Naive thymus-derived CD8-positive, alpha-beta T cell (primary cell): ENCODE results near the gene EFCAB11. TPM values are rescaled to one million over a fixed set of nuclear protein-coding genes. Genes with fewer than 3 reads are reported as not detected.

ENCODE experiments used
- ATAC-seq, 2 donors: fragments of 150-1000 bp; cut with Tn5 transposase in 1 of 2; sonication (Bioruptor Pico), chemical (Tn5 transposase) in 1 of 2; 1 replicate in 1 of 2; 2 replicates in 1 of 2; pipeline ENCODE4 v1.10.0; 2021; ENCODE audit warnings: mild to moderate bottlenecking in 2 of 2, moderate library complexity in 2 of 2
- POLR2A ChIA-PET: fragments of 350-600 bp; sonication (Branson Sonifier 250); formaldehyde crosslinking; loops from one replicate; lab custom pipeline; 2021; ENCODE audit warnings: antibody characterized with exemption; lab: Charles Lee
- DNase-seq, 10 donors: peaks; one replicate each; pipeline versions ENCODE4 v3.0.0 to v3.0.0-alpha.2; 2020 to 2022
- H3K27ac Mint-ChIP-seq, 10 donors: one replicate each; pipeline ENCODE4 v1.8.0; 2020 to 2022; ENCODE audit warnings: mild to moderate bottlenecking in 10 of 10, mixed read lengths in 10 of 10, moderate library complexity in 4 of 10, inconsistent platforms in 1 of 10
- H3K27me3 Mint-ChIP-seq, 5 donors: one replicate each; pipeline ENCODE4 v1.8.0; 2021 to 2022; ENCODE audit warnings: mixed read lengths in 5 of 5
- H3K36me3 Mint-ChIP-seq, 3 donors: one replicate each; pipeline ENCODE4 v1.8.0; 2020 to 2022; ENCODE audit warnings: mixed read lengths in 3 of 3, mild to moderate bottlenecking in 2 of 3, inconsistent platforms in 1 of 3
- H3K4me1 Mint-ChIP-seq, 4 donors: one replicate each; pipeline ENCODE4 v1.8.0; 2021 to 2022; ENCODE audit warnings: mixed read lengths in 4 of 4
- H3K4me3 Mint-ChIP-seq, 10 donors: one replicate each; pipeline ENCODE4 v1.8.0; 2020 to 2022; ENCODE audit warnings: mild to moderate bottlenecking in 10 of 10, mixed read lengths in 10 of 10, moderate library complexity in 6 of 10, inconsistent platforms in 1 of 10
- H3K9me3 Mint-ChIP-seq, 9 donors: one replicate each; pipeline ENCODE4 v1.8.0; 2020 to 2022; ENCODE audit warnings: mixed read lengths in 9 of 9, mild to moderate bottlenecking in 3 of 9, inconsistent platforms in 1 of 9, moderate library complexity in 1 of 9
- polyA plus RNA-seq, 3 donors: library from polyadenylated mRNA; unstranded; fragments of 300-500 nt; fragmentation: Illumina TruSeq; gene quantifications; one replicate each; pipeline ENCODE4 v1.2.3, GENCODE V29; 2021
- total RNA-seq, 8 experiments: library from RNA in 2 of 8; stranded (reverse) in 2 of 8; gene quantifications; one replicate each; pipeline ENCODE4 v1.2.3 and lab custom pipeline; 2021 to 2026

The EFCAB11 gene, protein sequence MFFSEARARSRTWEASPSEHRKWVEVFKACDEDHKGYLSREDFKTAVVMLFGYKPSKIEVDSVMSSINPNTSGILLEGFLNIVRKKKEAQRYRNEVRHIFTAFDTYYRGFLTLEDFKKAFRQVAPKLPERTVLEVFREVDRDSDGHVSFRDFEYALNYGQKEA
- 1 to 10 TPM; 2.4 to 2.8 TPM for total RNA-seq
- 1 to 10 TPM; 1.2 to 6.8 (median 2.7) TPM for polyA plus RNA-seq
- 0.49 to 2.0 (median 1.2) reads per million in 6 experiments for total RNA-seq (lab: John Stamatoyannopoulos, UW)

DNA sequence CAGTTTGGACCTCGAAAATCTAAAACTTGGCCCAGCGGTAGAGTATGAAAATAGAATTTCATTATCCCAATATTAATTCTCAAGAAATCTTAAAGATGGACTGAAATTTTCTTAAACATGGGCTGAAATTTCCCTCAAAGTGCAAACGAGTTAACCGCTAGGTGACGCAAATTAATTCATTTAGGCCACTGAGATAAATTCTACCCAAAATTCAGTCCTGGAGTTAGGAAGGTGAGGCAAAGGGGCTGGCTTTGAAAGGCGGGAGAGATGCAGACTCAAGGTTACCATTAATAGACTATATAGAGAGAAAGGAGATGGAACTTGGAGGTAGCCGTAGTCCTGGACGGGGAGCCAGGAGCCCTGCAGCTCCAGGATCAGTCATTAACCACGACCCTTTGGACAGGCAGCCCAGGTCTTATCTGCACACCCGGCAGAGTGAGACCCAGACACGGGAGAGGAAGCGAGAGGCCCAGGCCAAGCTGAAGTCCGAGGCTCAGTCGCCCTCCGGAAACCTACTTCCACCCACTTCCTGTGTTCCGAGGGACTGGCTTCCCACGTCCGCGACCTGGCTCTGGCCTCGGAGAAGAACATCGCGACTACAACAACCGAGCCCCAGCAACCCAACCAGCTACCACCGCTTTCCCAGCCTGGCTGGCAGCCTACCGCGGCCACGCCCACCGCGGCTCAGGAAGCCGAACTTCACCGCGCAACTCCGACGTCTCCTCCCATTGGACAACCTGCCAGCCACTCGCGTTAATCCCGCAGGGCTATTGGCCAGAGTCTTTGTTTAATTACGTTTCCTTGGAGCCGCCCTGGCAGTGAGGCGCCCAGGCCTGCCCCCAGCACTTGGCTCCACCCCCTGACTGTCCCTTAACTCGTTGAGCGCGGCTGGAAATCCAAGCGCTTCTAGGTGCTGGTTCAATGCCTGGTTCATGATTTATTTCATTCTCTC, at the start of gene EFCAB11:
EFCAB11 (minus strand) TSS at position 661 of the 952 bp plus-strand sequence; CDS start at position 591, 70 bp downstream.
- DNase-seq (peak; percentile 85 to 98 (median 95)), ATAC-seq (peak; percentile 82)
- H3K4me3 Mint-ChIP-seq: peak within 1 kb of the TSS; percentile 81 to 98 (median 96)
- H3K27ac Mint-ChIP-seq: peak within 1 kb of the TSS; percentile 92 to 99 (median 94)
- H3K9me3 Mint-ChIP-seq: no peaks in the 10 kb centered on the region
- H3K27me3 Mint-ChIP-seq: no peaks in the 10 kb centered on the region
- POLR2A ChIA-PET: interaction anchor here (0.5 to 1.3 kb wide), 5 partner anchors 9 to 302 kb away, joined by 3 to 5 read pairs (median 3); partner anchors contain the start of gene PSMC1
- H3K36me3 Mint-ChIP-seq: peaks cover 0 to 16% (median 6%) of the 10 kb centered on the region in 3 donors
- H3K4me1 Mint-ChIP-seq: peaks cover 14 to 47% (median 41%) of the 10 kb centered on the region in 4 donors

DNA sequence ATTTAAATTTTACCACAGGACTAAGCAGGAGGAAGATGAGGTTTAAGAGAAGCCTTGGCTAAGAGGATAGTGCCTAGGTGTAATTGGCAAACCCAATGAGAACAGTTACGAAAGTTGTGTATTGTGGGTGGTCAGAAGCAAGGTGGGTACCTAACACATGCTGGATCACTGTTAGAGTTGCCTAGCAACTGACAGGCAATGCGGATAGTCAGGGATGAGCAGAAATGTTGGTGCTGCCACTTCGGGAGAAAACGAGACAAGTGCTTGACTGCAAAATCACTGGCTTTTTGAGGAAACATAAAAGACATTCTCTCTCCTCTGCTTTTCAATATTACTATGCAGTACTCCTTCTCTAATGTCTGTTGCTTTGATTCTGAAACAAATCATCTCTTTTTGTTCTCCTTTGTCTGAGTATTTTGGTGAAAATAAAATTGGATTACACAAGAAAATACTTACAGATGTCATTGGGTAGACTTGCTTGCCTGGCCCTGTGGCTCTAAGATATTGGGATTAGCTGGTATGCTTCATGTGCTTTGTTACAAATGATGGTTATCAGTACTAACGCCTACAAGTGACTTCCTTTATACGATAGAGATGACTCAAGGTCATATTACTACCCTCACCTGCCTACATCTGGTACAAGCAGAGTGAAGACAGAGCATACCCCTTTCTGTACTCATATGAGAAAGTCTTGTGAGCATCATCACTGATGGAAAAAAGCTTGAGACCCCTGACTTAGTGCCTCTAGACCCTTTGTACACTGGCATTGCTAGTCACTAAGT, 49.2 kb upstream of the EFCAB11 start:
- DNase-seq (no peak), ATAC-seq (no peak)
- POLR2A ChIA-PET: interaction anchor here (0.6 kb wide), 1 partner anchor 562 kb away, joined by 5 read pairs; no protein-coding TSS in a partner anchor
- Mint-ChIP-seq H3K27me3 (no peaks in the 10 kb centered on the region), H3K36me3 (peaks cover 4 to 83% (median 32%) of the 10 kb centered on the region in 3 donors), H3K4me1 (peaks cover 0 to 9% (median 3%) of the 10 kb centered on the region in 4 donors), H3K27ac (peak overlapping the region in 1 of 10 donors; percentile 19), H3K9me3 (no peaks in the 10 kb centered on the region), H3K4me3 (no peak overlapping the region)

DNA sequence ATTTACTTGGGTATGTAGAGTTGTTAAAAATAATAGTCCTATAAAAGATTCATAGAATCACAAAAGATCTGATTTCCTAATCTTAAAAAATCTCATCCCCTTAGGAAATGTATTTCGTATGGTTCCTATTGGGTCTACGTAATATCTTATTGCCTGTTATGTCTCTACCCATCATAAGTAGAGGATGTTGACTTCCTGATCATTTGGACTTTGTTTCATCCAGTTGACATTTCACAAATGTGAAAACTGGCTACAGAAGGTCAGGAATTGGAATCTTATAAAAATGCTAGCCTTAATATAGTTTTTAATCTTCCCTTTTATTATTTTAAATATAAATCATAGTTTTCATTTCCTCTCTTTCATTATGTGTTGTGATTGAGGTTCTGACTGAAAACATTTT, 46.4 kb upstream of the EFCAB11 start:
- Mint-ChIP-seq H3K36me3 (peaks cover 4 to 84% (median 35%) of the 10 kb centered on the region in 3 donors), H3K4me1 (peaks cover 0 to 8% (median 3%) of the 10 kb centered on the region in 4 donors), H3K27ac (peak overlapping the region in 1 of 10 donors; percentile 35), H3K4me3 (no peak overlapping the region), H3K9me3 (no peaks in the 10 kb centered on the region), H3K27me3 (no peaks in the 10 kb centered on the region)
- DNase-seq: no peak
- POLR2A ChIA-PET: no interaction called here
- no peak for ATAC-seq

DNA sequence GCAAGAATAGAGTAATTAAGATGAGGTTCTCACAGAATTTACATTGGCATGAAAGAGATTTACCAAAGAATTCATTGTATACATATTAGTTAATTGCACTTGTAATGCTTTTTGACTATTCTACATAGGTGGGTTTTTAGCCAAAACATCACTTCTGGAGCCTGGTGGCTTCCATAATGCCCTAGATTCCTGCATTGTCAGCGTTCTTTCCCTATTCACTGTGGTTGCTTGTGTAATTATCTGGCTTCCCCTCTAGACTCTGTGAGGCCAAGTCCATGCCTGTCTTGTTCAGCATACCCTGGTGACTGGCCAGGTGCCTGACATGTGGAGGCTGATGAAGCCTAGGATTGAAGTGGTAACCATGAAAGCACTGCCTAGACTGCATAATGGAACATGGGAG, 42.4 kb upstream of the EFCAB11 start:
- Mint-ChIP-seq H3K4me3 (no peak overlapping the region), H3K36me3 (peaks cover 16 to 86% (median 48%) of the 10 kb centered on the region in 3 donors), H3K4me1 (peaks cover 0 to 8% (median 0%) of the 10 kb centered on the region in 4 donors)

DNA sequence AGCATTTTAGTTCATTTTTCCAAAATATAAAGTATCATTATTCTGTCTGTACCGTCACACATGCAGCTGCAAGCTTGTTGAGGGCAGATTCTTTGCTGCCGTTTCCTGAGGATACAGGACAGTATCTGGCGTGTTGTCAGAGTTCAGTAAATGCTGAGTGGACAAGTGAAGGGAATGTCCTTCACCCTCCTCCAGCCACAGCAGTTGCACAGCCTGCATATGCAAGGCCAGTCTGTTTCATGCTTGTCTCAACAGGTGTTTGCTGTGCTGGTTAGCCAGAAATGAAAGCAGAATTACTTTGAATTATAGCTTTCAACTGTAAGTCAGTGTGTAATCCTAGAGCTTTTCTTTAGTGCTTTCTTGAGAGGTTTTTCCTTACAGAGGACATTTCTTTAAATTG, 37.7 kb upstream of the EFCAB11 start:
- Mint-ChIP-seq H3K36me3 (peaks cover 12 to 87% (median 43%) of the 10 kb centered on the region in 3 donors), H3K27me3 (no peaks in the 10 kb centered on the region), H3K4me1 (peaks cover 0 to 5% (median 0%) of the 10 kb centered on the region in 4 donors), H3K4me3 (no peak overlapping the region), H3K9me3 (no peaks in the 10 kb centered on the region), H3K27ac (no peak overlapping the region)
- POLR2A ChIA-PET: no interaction called here
- DNase-seq: no peak
- ATAC-seq: no peak

More for the DNA sequence above, 42.4 kb upstream of the EFCAB11 start:
- Mint-ChIP-seq H3K9me3 (no peaks in the 10 kb centered on the region), H3K27me3 (no peaks in the 10 kb centered on the region), H3K27ac (no peak overlapping the region)
- POLR2A ChIA-PET: no interaction called here
- ATAC-seq: no peak
- no peak for DNase-seq

DNA sequence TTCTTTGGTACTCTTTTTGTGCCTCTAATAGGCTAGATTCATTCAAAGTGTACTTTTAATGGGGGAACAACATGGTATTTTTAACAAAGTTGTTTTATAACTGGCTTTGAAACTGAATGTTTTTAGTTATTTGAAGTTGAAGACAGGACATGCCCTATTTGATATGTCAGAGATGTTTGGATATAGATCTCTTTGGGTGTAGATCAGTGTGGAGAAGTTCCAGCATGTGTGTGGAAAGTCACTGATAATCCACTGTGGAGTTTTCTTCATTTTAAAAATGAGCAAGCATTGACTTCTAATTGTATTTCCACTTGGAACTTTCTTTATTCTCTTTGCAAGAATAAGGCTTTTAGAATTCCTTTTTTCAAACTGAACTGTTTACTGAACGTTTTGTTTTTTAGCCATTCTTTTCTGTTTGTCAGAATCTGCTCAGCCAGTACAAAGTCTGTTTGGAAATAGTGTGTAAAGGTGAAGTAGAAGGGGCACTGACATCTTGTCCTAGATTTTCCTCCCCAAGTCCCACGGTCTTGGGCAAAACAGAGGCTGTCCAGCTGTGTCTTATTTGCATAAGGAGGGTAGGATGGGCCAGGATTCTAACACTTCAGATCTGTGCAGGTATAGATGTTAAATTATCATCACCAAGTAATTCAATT, 36.2 kb upstream of the EFCAB11 start:
- H3K9me3 Mint-ChIP-seq: no peaks in the 10 kb centered on the region
- no peak for ATAC-seq
- peaks cover 0 to 1% (median 0%) of the 10 kb centered on the region in 4 donors for H3K4me1 Mint-ChIP-seq
- H3K27me3 Mint-ChIP-seq: no peaks in the 10 kb centered on the region
- POLR2A ChIA-PET: no interaction called here
- DNase-seq: no peak
- peaks cover 12 to 86% (median 31%) of the 10 kb centered on the region in 3 donors for H3K36me3 Mint-ChIP-seq
- peak overlapping the region in 2 of 10 donors; percentile 20 to 57 for H3K27ac Mint-ChIP-seq
- no peak overlapping the region for H3K4me3 Mint-ChIP-seq

DNA sequence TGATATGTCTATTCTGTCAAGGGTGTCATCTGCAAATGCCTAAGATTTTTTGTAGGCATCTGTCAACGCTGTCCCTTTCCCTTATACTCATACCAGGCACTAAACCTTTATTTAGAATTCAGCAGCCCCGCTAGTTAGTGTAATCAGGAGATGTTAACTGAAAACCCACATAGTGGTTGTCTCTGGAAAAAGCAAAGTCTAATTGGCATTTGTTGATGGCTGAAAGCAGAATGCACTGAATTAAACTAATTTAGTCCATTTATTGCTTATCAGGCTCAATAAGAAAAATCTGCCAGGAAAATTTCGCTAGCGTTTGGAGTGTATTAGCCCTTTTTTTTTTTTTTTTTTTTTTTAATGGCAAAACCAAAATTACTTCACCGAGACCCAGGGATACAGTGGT, 35.7 kb upstream of the EFCAB11 start:
- DNase-seq (no peak), ATAC-seq (no peak)
- H3K4me1 Mint-ChIP-seq: peaks cover 0 to 1% (median 0%) of the 10 kb centered on the region in 4 donors
- POLR2A ChIA-PET: no interaction called here
- H3K27ac Mint-ChIP-seq: peak overlapping the region in 1 of 10 donors; percentile 58
- H3K36me3 Mint-ChIP-seq: peaks cover 12 to 85% (median 27%) of the 10 kb centered on the region in 3 donors
- H3K4me3 Mint-ChIP-seq: no peak overlapping the region
- no peaks in the 10 kb centered on the region for H3K27me3 Mint-ChIP-seq
- no peaks in the 10 kb centered on the region for H3K9me3 Mint-ChIP-seq

DNA sequence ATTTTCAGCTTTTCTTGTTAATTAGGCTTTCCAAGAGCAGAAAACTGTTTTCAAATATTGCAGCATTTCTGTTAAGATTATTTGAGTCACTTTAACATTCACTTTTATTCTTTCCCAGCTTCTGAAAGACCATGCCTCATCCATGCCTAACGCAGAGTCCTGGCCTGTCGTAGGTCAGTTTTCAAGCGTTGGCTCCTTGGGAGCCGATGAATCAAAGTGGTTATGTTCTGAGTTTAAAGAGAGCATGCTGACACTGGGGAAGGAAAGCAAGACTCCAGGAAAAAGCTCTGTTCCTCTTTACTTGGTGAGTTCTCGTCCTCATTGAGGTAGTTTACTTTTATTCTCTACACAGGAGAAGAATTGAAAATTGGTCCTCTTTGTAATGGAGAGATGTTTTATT, 34.3 kb upstream of the EFCAB11 start:
- Mint-ChIP-seq H3K4me1 (peaks cover 0 to 2% (median under 1%) of the 10 kb centered on the region in 4 donors), H3K9me3 (no peaks in the 10 kb centered on the region), H3K36me3 (peaks cover 4 to 86% (median 23%) of the 10 kb centered on the region in 3 donors), H3K4me3 (no peak overlapping the region), H3K27ac (no peak overlapping the region), H3K27me3 (no peaks in the 10 kb centered on the region)
- POLR2A ChIA-PET: no interaction called here
- no peak for ATAC-seq
- DNase-seq: no peak

DNA sequence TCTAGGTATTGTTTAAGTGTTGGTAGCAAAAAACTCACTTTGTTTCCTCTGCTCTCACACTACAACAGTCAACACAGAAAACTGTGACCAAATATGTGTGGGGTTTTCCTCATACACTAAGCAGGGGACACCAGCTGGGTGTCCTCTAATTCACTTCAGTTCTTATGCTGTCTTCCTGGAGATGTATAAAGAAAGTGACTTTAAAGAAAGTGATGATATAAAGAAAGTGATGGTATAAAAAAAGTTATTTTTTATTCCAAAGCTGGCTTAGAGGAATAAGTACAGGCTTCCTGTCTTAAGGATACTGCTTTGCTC, 32.6 kb upstream of the EFCAB11 start:
- DNase-seq (no peak), ATAC-seq (no peak)
- H3K27me3 Mint-ChIP-seq: no peaks in the 10 kb centered on the region
- H3K9me3 Mint-ChIP-seq: no peaks in the 10 kb centered on the region
- H3K4me3 Mint-ChIP-seq: no peak overlapping the region
- peaks cover 0 to 2% (median under 1%) of the 10 kb centered on the region in 4 donors for H3K4me1 Mint-ChIP-seq
- H3K27ac Mint-ChIP-seq: no peak overlapping the region
- POLR2A ChIA-PET: no interaction called here
- peaks cover 0 to 86% (median 23%) of the 10 kb centered on the region in 3 donors for H3K36me3 Mint-ChIP-seq

DNA sequence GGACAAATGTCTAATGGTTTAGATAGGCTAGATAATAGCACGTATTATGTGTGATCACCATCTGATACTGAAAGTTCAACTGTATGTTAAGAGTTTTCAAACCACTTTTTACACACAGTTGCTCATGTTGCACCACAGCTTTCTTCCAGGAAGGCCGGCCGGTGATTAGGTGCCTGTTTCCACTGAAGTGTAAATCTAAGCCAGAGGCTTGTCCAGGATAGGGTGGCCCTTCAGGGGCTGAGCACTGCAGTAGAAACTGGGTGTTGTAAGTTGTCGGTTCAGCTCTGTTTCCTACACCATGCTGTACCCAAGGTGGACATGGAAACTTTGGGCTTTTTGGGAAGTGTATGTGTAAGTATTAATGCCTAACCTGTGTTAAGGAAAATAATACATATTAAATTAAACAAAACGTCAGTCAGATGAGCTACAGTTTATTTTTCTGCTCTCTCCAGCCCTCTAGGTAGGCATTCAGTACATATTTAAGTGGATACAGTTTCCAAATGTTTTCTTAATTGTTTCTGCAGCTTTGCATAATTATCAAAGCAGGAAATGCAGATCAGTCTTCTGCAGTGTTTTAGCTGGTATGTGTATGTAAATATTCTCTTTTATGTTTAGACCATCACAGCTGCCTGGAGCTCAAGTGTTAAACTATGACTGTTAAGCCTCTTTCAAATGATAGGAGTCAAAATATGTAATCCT, 32.1 kb upstream of the EFCAB11 start:
- Mint-ChIP-seq H3K9me3 (no peaks in the 10 kb centered on the region), H3K4me1 (peaks cover 0 to 2% (median under 1%) of the 10 kb centered on the region in 4 donors), H3K27me3 (no peaks in the 10 kb centered on the region), H3K36me3 (peaks cover 0 to 89% (median 24%) of the 10 kb centered on the region in 3 donors), H3K27ac (no peak overlapping the region), H3K4me3 (no peak overlapping the region)
- DNase-seq (no peak), ATAC-seq (no peak)
- POLR2A ChIA-PET: no interaction called here

DNA sequence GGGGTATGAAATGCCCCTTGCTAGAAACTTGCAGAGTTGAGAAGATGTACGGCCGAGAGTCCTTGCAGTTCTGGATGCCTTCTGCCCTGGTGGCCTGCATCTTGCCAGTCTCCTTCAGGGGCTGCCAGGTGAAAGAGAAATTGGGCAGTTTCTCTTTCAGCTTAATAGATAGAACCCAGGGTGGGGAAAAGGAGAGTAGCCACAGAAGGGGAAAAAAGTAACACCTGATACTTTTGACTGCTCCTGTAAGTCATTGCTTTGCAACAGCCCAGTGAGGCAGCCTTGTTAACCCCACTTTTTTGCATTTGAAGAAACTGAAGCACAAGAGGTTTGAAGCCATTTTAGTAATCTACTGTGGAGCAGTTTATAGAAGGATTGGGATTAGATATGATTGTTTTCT, 28.8 kb upstream of the EFCAB11 start:
- Mint-ChIP-seq H3K9me3 (no peaks in the 10 kb centered on the region), H3K36me3 (peaks cover 4 to 91% (median 31%) of the 10 kb centered on the region in 3 donors), H3K27me3 (no peaks in the 10 kb centered on the region), H3K27ac (no peak overlapping the region), H3K4me3 (no peak overlapping the region), H3K4me1 (peaks cover 0 to 3% (median 1%) of the 10 kb centered on the region in 4 donors)
- POLR2A ChIA-PET: no interaction called here
- DNase-seq: no peak
- no peak for ATAC-seq
